GM18873 (cell line): ENCODE data around the gene REC8.

Experiments
- ATAC-seq: cut with Tn5 transposase; IDR thresholded peaks from one replicate; pipeline ENCODE4 v1.9.1; 2021; ENCODE audit warnings: mild to moderate bottlenecking, moderate library complexity, moderate number of reproducible peaks; ENCODE audit not compliant: unreplicated experiment, low FRiP score

The REC8 gene

GRCh38 chr14:24157331-24157730, 14.5 kb upstream of the REC8 start:
- no peak for ATAC-seq

GRCh38 chr14:24159777-24160498, 11.9 kb upstream of the REC8 start:
- ATAC-seq, result no peak

- ATAC-seq, result peak; percentile 3
Measured at GRCh38 chr14:24160499-24160849, 11.4 kb upstream of the REC8 start.

- peak; percentile 66 for ATAC-seq
Measured at GRCh38 chr14:24160850-24161804, 10.8 kb upstream of the REC8 start, which contains the start of gene IRF9. Gene IRF9, plus strand, starts transcription at chr14:24161265. Its CDS starts 880 bp downstream, at chr14:24162145.

- ATAC-seq, result no peak
Measured at GRCh38 chr14:24162093-24162492, 9.8 kb upstream of the REC8 start.

GRCh38 chr14:24164518-24164991, 7.3 kb upstream of the REC8 start:
- no peak for ATAC-seq

- ATAC-seq, result no peak
Measured at GRCh38 chr14:24165785-24166184, 6.1 kb upstream of the REC8 start.

GRCh38 chr14:24167469-24168114, 4.3 kb upstream of the REC8 start:
- no peak for ATAC-seq

- ATAC-seq, result no peak
Measured at GRCh38 chr14:24172261-24172860, 481 bp downstream of the REC8 start.

- no peak for ATAC-seq
Measured at GRCh38 chr14:24172871-24173281, 996 bp downstream of the REC8 start.

GRCh38 chr14:24176599-24176998, 4.7 kb downstream of the REC8 start:
- ATAC-seq, result no peak

GRCh38 chr14:24177041-24177825, 5.4 kb downstream of the REC8 start:
- no peak for ATAC-seq

GRCh38 chr14:24177891-24178290, 6.0 kb downstream of the REC8 start:
- ATAC-seq, result no peak

- ATAC-seq, result no peak
Measured at GRCh38 chr14:24178399-24179178, 6.7 kb downstream of the REC8 start.

- ATAC-seq, result no peak
Measured at GRCh38 chr14:24179294-24179960, 7.5 kb downstream of the REC8 start.

GRCh38 chr14:24179961-24180796, 8.3 kb downstream of the REC8 start:
- ATAC-seq, result no peak

GRCh38 chr14:24181371-24182077, 9.6 kb downstream of the REC8 start:
- ATAC-seq, result no peak
